ENCODE data around the gene SUCO.

DNA sequence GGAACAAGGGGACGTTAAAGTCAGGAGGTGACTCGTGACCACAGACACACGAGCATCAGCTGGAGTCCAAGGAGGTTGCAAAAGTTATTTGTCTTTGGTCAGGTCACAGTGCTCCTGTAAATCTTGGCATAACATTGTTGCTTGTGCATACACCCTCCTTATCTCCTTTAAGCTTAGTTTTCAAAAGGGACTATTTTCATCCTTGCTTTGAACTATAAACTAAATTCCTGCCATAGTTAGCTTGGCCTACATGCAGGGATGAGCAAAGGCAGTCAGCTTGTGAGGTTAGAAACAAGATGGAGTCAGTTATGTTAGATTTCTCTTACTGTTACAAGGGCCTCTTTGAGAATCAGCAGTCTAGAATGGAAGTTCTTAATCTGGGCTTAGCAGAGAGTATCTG is 97.9 kb downstream of the SUCO start:
- TF ChIP-seq, protein P1, sequence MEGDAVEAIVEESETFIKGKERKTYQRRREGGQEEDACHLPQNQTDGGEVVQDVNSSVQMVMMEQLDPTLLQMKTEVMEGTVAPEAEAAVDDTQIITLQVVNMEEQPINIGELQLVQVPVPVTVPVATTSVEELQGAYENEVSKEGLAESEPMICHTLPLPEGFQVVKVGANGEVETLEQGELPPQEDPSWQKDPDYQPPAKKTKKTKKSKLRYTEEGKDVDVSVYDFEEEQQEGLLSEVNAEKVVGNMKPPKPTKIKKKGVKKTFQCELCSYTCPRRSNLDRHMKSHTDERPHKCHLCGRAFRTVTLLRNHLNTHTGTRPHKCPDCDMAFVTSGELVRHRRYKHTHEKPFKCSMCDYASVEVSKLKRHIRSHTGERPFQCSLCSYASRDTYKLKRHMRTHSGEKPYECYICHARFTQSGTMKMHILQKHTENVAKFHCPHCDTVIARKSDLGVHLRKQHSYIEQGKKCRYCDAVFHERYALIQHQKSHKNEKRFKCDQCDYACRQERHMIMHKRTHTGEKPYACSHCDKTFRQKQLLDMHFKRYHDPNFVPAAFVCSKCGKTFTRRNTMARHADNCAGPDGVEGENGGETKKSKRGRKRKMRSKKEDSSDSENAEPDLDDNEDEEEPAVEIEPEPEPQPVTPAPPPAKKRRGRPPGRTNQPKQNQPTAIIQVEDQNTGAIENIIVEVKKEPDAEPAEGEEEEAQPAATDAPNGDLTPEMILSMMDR (IDR thresholded peaks at IDR 0.05), result no peak
- TF ChIP-seq POLR2A (IDR thresholded peaks at IDR 0.05), result no peak

Measured in thyroid gland (tissue), 4 donors.